Gastroesophageal sphincter (tissue), 4 donors: ENCODE results near the gene RAB3B. TPM values are rescaled to one million over a fixed set of nuclear protein-coding genes. Genes with fewer than 3 reads are reported as not detected.

Experiments used
- ATAC-seq: fragments of 150-250 bp; one replicate; pipeline ENCODE4 v1.9.1; 2016; ENCODE audit warnings: mild to moderate bottlenecking, moderate library complexity
- H3K27ac ChIP-seq, 4 donors: fragments of 200-600 bp; sonication (generic) in 3 of 4; 1 replicate in 3 of 4; 2 replicates in 1 of 4; pipeline ENCODE4 v1.5.1; 2016 to 2019
- H3K27me3 ChIP-seq: fragments of 200-600 bp; sonication (generic); one replicate; pipeline ENCODE4 v1.5.1; 2019
- H3K36me3 ChIP-seq, 2 donors: fragments of 200-600 bp; sonication (generic); one replicate each; pipeline ENCODE4 v1.5.1; 2019; ENCODE audit warnings: control low read depth in 1 of 2
- H3K4me1 ChIP-seq, 3 donors: fragments of 200-600 bp; sonication (generic); 1 replicate in 2 of 3; 2 replicates in 1 of 3; pipeline ENCODE4 v1.5.1; 2016 to 2019; ENCODE audit warnings: control low read depth in 2 of 3
- H3K4me3 ChIP-seq, 2 donors: fragments of 200-600 bp; sonication (generic); one replicate each; pipeline ENCODE4 v1.5.1; 2019; ENCODE audit warnings: mild to moderate bottlenecking in 1 of 2, moderate library complexity in 1 of 2
- H3K9me3 ChIP-seq, 3 donors: fragments of 200-600 bp; sonication (generic); one replicate each; pipeline ENCODE4 v1.5.1; 2017 to 2019; ENCODE audit warnings: control low read depth in 2 of 3
- EP300 ChIP-seq: sonication (generic); formaldehyde crosslinking; IDR thresholded peaks from one replicate; pipeline ENCODE4 v1.6.1; 2017; ENCODE audit warnings: antibody characterized with exemption, mild to moderate bottlenecking
- POLR2A ChIP-seq, 2 donors: fragments of 450-650 bp; IDR thresholded peaks; one replicate each; pipeline ENCODE4 v1.6.1; 2017; ENCODE audit warnings: antibody characterized with exemption in 2 of 2, mild to moderate bottlenecking in 2 of 2, moderate library complexity in 1 of 2
- POLR2AphosphoS5 ChIP-seq: sonication (generic); formaldehyde crosslinking; IDR thresholded peaks from one replicate; pipeline ENCODE4 v1.6.1; 2017; ENCODE audit warnings: antibody characterized with exemption
- WGBS, 2 donors: methylation state at CpG; one replicate each; pipeline ENCODE4 v1.1.5; 2018; ENCODE audit warnings: low coverage in 1 of 2; 5-methylcytosine and 5-hydroxymethylcytosine counted together
- total RNA-seq, 4 donors: library from RNA; depleted of rRNA; stranded (reverse); fragments of >200 nt; gene quantifications; one replicate each; pipeline ENCODE4 v1.1.0, GENCODE V29; 2016
- TF ChIP-seq, protein P1 (sequence below), 4 experiments: fragments of 200-600 bp in 2 of 4; fragments of 450-650 bp in 2 of 4; sonication (generic) in 1 of 4; IDR thresholded peaks; one replicate each; pipeline ENCODE4 v1.5.1; 2017 to 2019; ENCODE audit warnings: antibody characterized with exemption in 4 of 4, mild to moderate bottlenecking in 2 of 4, moderate library complexity in 2 of 4

Gene RAB3B
- total RNA-seq, 4 donors from 2014 or later = under 0.01 to 0.81 (median 0.34) TPM

GRCh38 chr1:51962486-51963356, 27.8 kb downstream of the RAB3B start:
- Histone ChIP-seq H3K36me3 (no peaks in the 10 kb centered on the region), H3K4me1 (no peaks in the 10 kb centered on the region), H3K9me3 (peaks cover 0 to under 1% (median 0%) of the 10 kb centered on the region in 3 donors), H3K4me3 (no peak overlapping the region), H3K27me3 (peaks cover 64% of the 10 kb centered on the region), H3K27ac (no peak overlapping the region)
- WGBS, 2 donors = 53 to 56% methylated on average over 4 of the region's 4 CpGs
- TF ChIP-seq POLR2AphosphoS5 (no peak), EP300 (no peak), POLR2A (IDR thresholded peaks at IDR 0.05) (no peak)
- TF ChIP-seq, protein P1, sequence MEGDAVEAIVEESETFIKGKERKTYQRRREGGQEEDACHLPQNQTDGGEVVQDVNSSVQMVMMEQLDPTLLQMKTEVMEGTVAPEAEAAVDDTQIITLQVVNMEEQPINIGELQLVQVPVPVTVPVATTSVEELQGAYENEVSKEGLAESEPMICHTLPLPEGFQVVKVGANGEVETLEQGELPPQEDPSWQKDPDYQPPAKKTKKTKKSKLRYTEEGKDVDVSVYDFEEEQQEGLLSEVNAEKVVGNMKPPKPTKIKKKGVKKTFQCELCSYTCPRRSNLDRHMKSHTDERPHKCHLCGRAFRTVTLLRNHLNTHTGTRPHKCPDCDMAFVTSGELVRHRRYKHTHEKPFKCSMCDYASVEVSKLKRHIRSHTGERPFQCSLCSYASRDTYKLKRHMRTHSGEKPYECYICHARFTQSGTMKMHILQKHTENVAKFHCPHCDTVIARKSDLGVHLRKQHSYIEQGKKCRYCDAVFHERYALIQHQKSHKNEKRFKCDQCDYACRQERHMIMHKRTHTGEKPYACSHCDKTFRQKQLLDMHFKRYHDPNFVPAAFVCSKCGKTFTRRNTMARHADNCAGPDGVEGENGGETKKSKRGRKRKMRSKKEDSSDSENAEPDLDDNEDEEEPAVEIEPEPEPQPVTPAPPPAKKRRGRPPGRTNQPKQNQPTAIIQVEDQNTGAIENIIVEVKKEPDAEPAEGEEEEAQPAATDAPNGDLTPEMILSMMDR (IDR thresholded peaks at IDR 0.05) = no peak
- no peak for ATAC-seq

GRCh38 chr1:51961954-51962353, 28.5 kb downstream of the RAB3B start:
- Histone ChIP-seq H3K27me3 (peaks cover 59% of the 10 kb centered on the region), H3K36me3 (no peaks in the 10 kb centered on the region), H3K4me1 (no peaks in the 10 kb centered on the region), H3K9me3 (no peaks in the 10 kb centered on the region), H3K4me3 (no peak overlapping the region), H3K27ac (no peak overlapping the region)
- no peak for ATAC-seq
- 92% methylated on average over 2 of the region's 2 CpGs; no CpG with 5 or more reads in 1 of the 2 donors for WGBS, 2 donors
- no peak for TF ChIP-seq EP300
- TF ChIP-seq POLR2A (IDR thresholded peaks at IDR 0.05) = no peak
- TF ChIP-seq, protein P1 (IDR thresholded peaks at IDR 0.05) = no peak
- no peak for TF ChIP-seq POLR2AphosphoS5

DNA sequence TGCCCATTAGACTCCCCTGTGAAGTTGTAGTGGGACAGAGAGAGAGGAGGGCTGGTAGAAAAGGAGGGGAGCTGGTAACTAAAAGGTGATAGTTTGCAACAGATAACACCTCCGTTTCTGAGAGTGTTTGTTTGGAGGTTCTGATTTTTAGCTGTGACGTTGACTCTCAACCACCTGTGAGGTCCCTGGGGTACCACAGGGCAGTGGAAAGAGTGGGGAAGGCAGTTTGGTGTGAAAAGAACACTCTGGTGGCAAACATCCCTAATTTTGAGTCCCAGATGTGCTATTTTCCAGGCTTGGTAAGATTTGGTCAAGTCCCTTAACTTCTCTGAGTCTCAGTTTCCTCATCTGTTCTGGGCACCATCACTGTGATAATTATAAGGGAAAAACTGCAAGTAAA, 29.3 kb downstream of the RAB3B start:
- no peak for ATAC-seq
- TF ChIP-seq, protein P1 (IDR thresholded peaks at IDR 0.05) = no peak
- TF ChIP-seq EP300 (no peak), POLR2A (IDR thresholded peaks at IDR 0.05) (no peak), POLR2AphosphoS5 (no peak)

DNA sequence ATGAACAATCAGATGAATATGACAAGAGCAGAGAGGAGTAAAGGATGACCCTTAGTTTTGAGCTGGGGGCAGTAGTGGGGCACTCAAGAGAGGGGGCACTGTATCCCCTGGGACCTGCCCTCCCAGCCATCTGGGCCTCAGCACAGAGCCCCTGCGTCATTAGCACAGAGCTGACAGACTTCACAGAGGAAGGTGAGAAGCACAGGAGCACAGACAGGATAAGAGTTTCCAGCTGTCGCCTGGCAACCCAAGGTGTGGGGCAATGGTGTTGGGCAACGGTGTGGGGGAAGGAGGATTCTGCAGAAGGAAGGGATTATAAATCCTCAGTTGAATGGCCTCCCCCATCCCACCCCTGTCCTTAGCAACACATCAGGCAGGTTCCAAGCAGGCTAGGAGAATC, 30.2 kb downstream of the RAB3B start:
- ATAC-seq = no peak

More for the DNA sequence above, 29.3 kb downstream of the RAB3B start:
- Histone ChIP-seq H3K36me3 (no peaks in the 10 kb centered on the region), H3K4me3 (no peak overlapping the region), H3K27ac (no peak overlapping the region), H3K9me3 (no peaks in the 10 kb centered on the region), H3K27me3 (peaks cover 53% of the 10 kb centered on the region), H3K4me1 (no peaks in the 10 kb centered on the region)
- 14 to 29% methylated on average over 2 of the region's 2 CpGs for WGBS, 2 donors

GRCh38 chr1:51958824-51959223, 31.7 kb downstream of the RAB3B start:
- H3K4me1 ChIP-seq = no peaks in the 10 kb centered on the region
- no peak overlapping the region for H3K27ac ChIP-seq
- peaks cover 38% of the 10 kb centered on the region for H3K27me3 ChIP-seq
- H3K4me3 ChIP-seq = no peak overlapping the region
- no peaks in the 10 kb centered on the region for H3K9me3 ChIP-seq
- H3K36me3 ChIP-seq = no peaks in the 10 kb centered on the region
- ATAC-seq = no peak
- TF ChIP-seq, protein P1 (IDR thresholded peaks at IDR 0.05) = no peak
- TF ChIP-seq POLR2AphosphoS5 (no peak), POLR2A (IDR thresholded peaks at IDR 0.05) (no peak), EP300 (no peak)
- 71 to 75% methylated on average over 1 to 2 of the region's 3 CpGs for WGBS, 2 donors

More for the DNA sequence above, 30.2 kb downstream of the RAB3B start:
- no peaks in the 10 kb centered on the region for H3K9me3 ChIP-seq
- no peak overlapping the region for H3K4me3 ChIP-seq
- 31% methylated on average over 3 of the region's 3 CpGs; no CpG with 5 or more reads in 1 of the 2 donors for WGBS, 2 donors
- TF ChIP-seq POLR2AphosphoS5 = no peak
- no peak for TF ChIP-seq EP300
- H3K36me3 ChIP-seq = no peaks in the 10 kb centered on the region
- H3K4me1 ChIP-seq = no peaks in the 10 kb centered on the region
- peaks cover 50% of the 10 kb centered on the region for H3K27me3 ChIP-seq
- no peak overlapping the region for H3K27ac ChIP-seq
